ENCODE data around the gene TSPAN4.

TSPAN4 gene

GRCh38 chr11:911031-911889 lies 68.6 kb downstream of the TSPAN4 start:
- DNase-seq (ENCODE audit: low read depth): no peak

- no peak for DNase-seq (ENCODE audit: low read depth)
Observed at GRCh38 chr11:911890-912219, 69.2 kb downstream of the TSPAN4 start.

GRCh38 chr11:912266-912665 lies 69.6 kb downstream of the TSPAN4 start:
- no peak for DNase-seq (ENCODE audit: low read depth)

GRCh38 chr11:913043-913442 lies 70.4 kb downstream of the TSPAN4 start:
- no peak for DNase-seq (ENCODE audit: low read depth)

- DNase-seq (ENCODE audit: low read depth): no peak
Observed at GRCh38 chr11:914204-914603, 71.6 kb downstream of the TSPAN4 start.

GRCh38 chr11:914747-915501 lies 72.3 kb downstream of the TSPAN4 start:
- DNase-seq (ENCODE audit: low read depth): no peak
